H1 (cell line): ENCODE measurements around the gene NAV2. TPM values are rescaled to one million over a fixed set of nuclear protein-coding genes. Genes with fewer than 3 reads are reported as not detected.

ENCODE experiments used
- CTCF ChIA-PET: fragments of 300-600 bp; sonication (Branson Sonifier 250); formaldehyde crosslinking; loops from one replicate; lab custom pipeline; 2021; ENCODE audit not compliant: partially characterized antibody; lab: Charles Lee
- POLR2A ChIA-PET: fragments of 300-600 bp; sonication (Branson Sonifier 250); formaldehyde crosslinking; loops from one replicate; lab custom pipeline; 2021; ENCODE audit warnings: inconsistent platforms; ENCODE audit not compliant: partially characterized antibody; lab: Charles Lee
- DNase-seq, 2 experiments: peaks; one replicate each; pipeline versions ENCODE4 v3.0.0 to v3.0.0-alpha.2; 2010 to 2022; ENCODE audit warnings: low spot score in 2 of 2, low read depth in 1 of 2, mixed read lengths in 1 of 2
- FAIRE-seq: peaks from 2 replicates; lab custom pipeline; 2011; peaks lifted over from hg19 to GRCh38; lab: Jason Lieb, UNC
- H2AFZ ChIP-seq: 2 replicates; pipeline ENCODE4 v1.8.1; 2012; ENCODE audit warnings: low read length, inconsistent platforms
- H2AK5ac ChIP-seq: 2 replicates; pipeline ENCODE4 v1.6.1; 2013; ENCODE audit warnings: low read depth, low read length
- H2BK120ac ChIP-seq: replicated peaks from 2 replicates; pipeline ENCODE3; 2013; ENCODE audit warnings: low read depth, low read length, inconsistent platforms
- H2BK12ac ChIP-seq: 2 replicates; pipeline ENCODE4 v1.6.1; 2013; ENCODE audit warnings: low read depth, low read length
- H2BK15ac ChIP-seq: 2 replicates; pipeline ENCODE4 v1.6.1; 2013; ENCODE audit warnings: low read length
- H2BK20ac ChIP-seq: 2 replicates; pipeline ENCODE4 v1.6.1; 2013; ENCODE audit warnings: low read length
- H2BK5ac ChIP-seq: 2 replicates; pipeline ENCODE4 v1.6.1; 2013; ENCODE audit warnings: low read depth, low read length
- H3K14ac ChIP-seq: 2 replicates; pipeline ENCODE4 v1.6.1; 2013; ENCODE audit warnings: inconsistent platforms; ENCODE audit not compliant: insufficient read length
- H3K18ac ChIP-seq: 2 replicates; pipeline ENCODE4 v1.6.1; 2013; ENCODE audit warnings: low read length; ENCODE audit errors: extremely low read depth
- H3K23ac ChIP-seq: 2 replicates; pipeline ENCODE4 v1.6.1; 2013; ENCODE audit warnings: inconsistent platforms; ENCODE audit not compliant: insufficient read length
- H3K23me2 ChIP-seq: 2 replicates; pipeline ENCODE4 v1.6.1; 2013; ENCODE audit warnings: low read depth, low read length
- H3K27ac ChIP-seq: 2 replicates; pipeline ENCODE4 v1.6.1; 2011; ENCODE audit warnings: low read depth, low read length, inconsistent platforms
- H3K27me3 ChIP-seq, 4 experiments: replicated peaks in 1 of 4; 1 replicate in 1 of 4; 2 replicates in 3 of 4; pipeline versions ENCODE4 v1.6.1 to v1.8.1; 2011 to 2013; ENCODE audit warnings: low read length in 3 of 4, mild to moderate bottlenecking in 3 of 4, inconsistent platforms in 2 of 4, mixed read lengths in 2 of 4, moderate library complexity in 1 of 4; ENCODE audit not compliant: control insufficient read depth in 3 of 4, insufficient read depth in 3 of 4; ENCODE audit errors: extremely low read depth in 1 of 4
- H3K36me3 ChIP-seq, 4 experiments: 2 replicates each; pipeline versions ENCODE4 v1.6.1 to v1.8.1; 2011 to 2013; ENCODE audit warnings: mild to moderate bottlenecking in 4 of 4, low read length in 3 of 4, moderate library complexity in 2 of 4, control low read depth in 1 of 4, inconsistent platforms in 1 of 4; ENCODE audit not compliant: insufficient read depth in 4 of 4, control insufficient read depth in 2 of 4
- H3K4ac ChIP-seq: replicated peaks from 2 replicates; pipeline ENCODE3; 2013; ENCODE audit warnings: low read length, low read depth, mixed read lengths, inconsistent platforms; ENCODE audit not compliant: insufficient read length
- H3K4me1 ChIP-seq, 4 experiments: replicated peaks in 1 of 4; 1 replicate in 1 of 4; 2 replicates in 3 of 4; pipeline versions ENCODE4 v1.6.1 to v1.8.1; 2011 to 2013; ENCODE audit warnings: low read length in 3 of 4, inconsistent platforms in 2 of 4, mixed read lengths in 1 of 4; ENCODE audit not compliant: insufficient read depth in 4 of 4, control insufficient read depth in 3 of 4
- H3K4me2 ChIP-seq, 2 experiments: 2 replicates each; pipeline versions ENCODE4 v1.6.1 to v1.8.1; 2011 to 2013; ENCODE audit warnings: low read depth in 2 of 2, low read length in 2 of 2, control low read depth in 1 of 2, inconsistent platforms in 1 of 2, mild to moderate bottlenecking in 1 of 2; ENCODE audit not compliant: insufficient read depth in 1 of 2
- H3K4me3 ChIP-seq, 4 experiments: fragments of 200-600, 300-600 bp in 1 of 4; sonication (generic), shearing (Covaris generic), sonication (Bioruptor Twin) in 1 of 4; 2 replicates each; pipeline versions ENCODE4 v1.5.1 to v1.8.1; 2011 to 2016; ENCODE audit warnings: low read length in 4 of 4, low read depth in 3 of 4, control low read depth in 2 of 4, inconsistent platforms in 2 of 4, mild to moderate bottlenecking in 2 of 4, mixed read lengths in 1 of 4, moderate library complexity in 1 of 4; ENCODE audit not compliant: insufficient read depth in 2 of 4; ENCODE audit errors: extremely low read depth in 1 of 4
- H3K56ac ChIP-seq: replicated peaks from 2 replicates; pipeline ENCODE3; 2013; ENCODE audit warnings: low read depth, mild to moderate bottlenecking, mixed read lengths, low read length, inconsistent platforms; ENCODE audit not compliant: insufficient read length
- H3K79me1 ChIP-seq: 2 replicates; pipeline ENCODE4 v1.6.1; 2013; ENCODE audit warnings: low read depth, low read length, control low read depth
- H3K79me2 ChIP-seq, 2 experiments: 2 replicates each; pipeline versions ENCODE4 v1.6.1 to v1.8.1; 2012 to 2013; ENCODE audit warnings: low read length in 2 of 2, mild to moderate bottlenecking in 2 of 2, inconsistent platforms in 1 of 2; ENCODE audit not compliant: insufficient read depth in 2 of 2, control insufficient read depth in 1 of 2
- H3K9ac ChIP-seq, 4 experiments: replicated peaks in 1 of 4; 1 replicate in 1 of 4; 2 replicates in 3 of 4; pipeline versions ENCODE4 v1.6.1 to v1.8.1; 2011 to 2013; ENCODE audit warnings: low read depth in 3 of 4, low read length in 3 of 4, control low read depth in 2 of 4, mild to moderate bottlenecking in 2 of 4, moderate library complexity in 2 of 4, inconsistent platforms in 1 of 4; ENCODE audit errors: extremely low read depth in 1 of 4
- H3K9me3 ChIP-seq, 2 experiments: 2 replicates each; pipeline versions ENCODE4 v1.6.1 to v1.8.1; 2012 to 2013; ENCODE audit warnings: mild to moderate bottlenecking in 2 of 2, moderate library complexity in 2 of 2, control low read depth in 1 of 2, inconsistent platforms in 1 of 2, low read depth in 1 of 2, low read length in 1 of 2, mixed read lengths in 1 of 2; ENCODE audit not compliant: insufficient read depth in 2 of 2
- H4K20me1 ChIP-seq, 2 experiments: replicated peaks in 1 of 2; 2 replicates each; pipeline versions ENCODE3 to v1.8.1; 2011 to 2013; ENCODE audit warnings: inconsistent platforms in 2 of 2, low read length in 2 of 2, mild to moderate bottlenecking in 1 of 2; ENCODE audit not compliant: insufficient read depth in 2 of 2, control insufficient read depth in 1 of 2
- H4K5ac ChIP-seq: 2 replicates; pipeline ENCODE4 v1.6.1; 2013; ENCODE audit warnings: low read length, low read depth, mixed read lengths, inconsistent platforms; ENCODE audit not compliant: insufficient read length
- H4K8ac ChIP-seq: 2 replicates; pipeline ENCODE4 v1.8.0; 2013; ENCODE audit warnings: mild to moderate bottlenecking, moderate library complexity, low read length, inconsistent platforms; ENCODE audit not compliant: insufficient read depth; ENCODE audit errors: extremely low read depth
- H4K91ac ChIP-seq: replicated peaks from 2 replicates; pipeline ENCODE3; 2013; ENCODE audit warnings: low read length, mixed read lengths, inconsistent platforms; ENCODE audit not compliant: insufficient read length
- KDM4A ChIP-seq: IDR thresholded peaks from one replicate; pipeline ENCODE4 v1.7.1; 2012; ENCODE audit warnings: low read depth, mild to moderate bottlenecking, moderate library complexity, low read length, inconsistent platforms; ENCODE audit not compliant: severe bottlenecking
- NANOG ChIP-seq: IDR thresholded peaks from 2 replicates; pipeline ENCODE4 v1.6.1; 2011; ENCODE audit warnings: low read length, low read depth, mild to moderate bottlenecking, inconsistent platforms; ENCODE audit not compliant: insufficient read depth, poor library complexity, severe bottlenecking
- POU5F1 ChIP-seq: IDR thresholded peaks from 2 replicates; pipeline ENCODE4 v1.6.1; 2011; ENCODE audit warnings: low read depth, mild to moderate bottlenecking, low read length, moderate library complexity
- WGBS, 2 experiments: shearing (Covaris generic) in 1 of 2; methylation state at CpG; one replicate each; pipeline versions ENCODE4 v1.1.6 to v1.1.7; 2013 to 2015; ENCODE audit warnings: low lambda C conversion rate in 2 of 2, mixed read lengths in 2 of 2, inconsistent platforms in 1 of 2, low coverage in 1 of 2, missing lambda C conversion rate in 1 of 2; ENCODE audit not compliant: insufficient replicate concordance in 2 of 2, insufficient coverage in 1 of 2, insufficient read length in 1 of 2; ENCODE audit errors: extremely low coverage in 1 of 2, missing lambda C conversion rate in 1 of 2; 5-methylcytosine and 5-hydroxymethylcytosine counted together
- polyA plus RNA-seq, 7 experiments: library from polyadenylated mRNA; depleted of rRNA in 3 of 7; stranded (reverse) in 5 of 7; unstranded in 2 of 7; fragments of >200 nt in 5 of 7; fragments of 200-250 nt in 2 of 7; gene quantifications; 1 replicate in 5 of 7; 2 replicates in 1 of 7; 4 replicates in 1 of 7; pipeline versions ENCODE4 v1.2.1 to v1.2.3, GENCODE V29; 2011 to 2013; ENCODE audit warnings: missing spikeins in 2 of 7, mixed read lengths in 2 of 7
- total RNA-seq: library from RNA; stranded (reverse); fragmentation: NEBNext Ultra II Directional; extraction: Animal tissue kit (Norgen Biotek cat#: 25700); gene quantifications from 2 replicates; pipeline ENCODE4 v1.2.1, GENCODE V29; 2021

The NAV2 gene
- total and polyA plus RNA-seq, 2 of the 8 experiments (the other 6 are each of a cell fraction or from before 2014, with no cell fraction given): 35.6 to 73.6 TPM

- WGBS, 2 experiments: 85 to 100% methylated on average over 1 to 7 of the region's 7 CpGs
These were observed 262.9 kb downstream of the NAV2 start for GRCh38 chr11:19975414-19975990.

More at GRCh38 chr11:19975414-19975990, 262.9 kb downstream of the NAV2 start:
- Histone ChIP-seq H2BK5ac (no peak overlapping the region), H3K9me3 (no peaks in the 10 kb centered on the region), H3K4ac (no peak overlapping the region), H3K36me3 (peaks cover 0 to 3% (median 0%) of the 10 kb centered on the region in 4 experiments; a peak in 3 of 8 replicates), H3K27ac (no peak overlapping the region), H3K14ac (no peak overlapping the region), H4K91ac (no peak overlapping the region), H2BK120ac (no peak overlapping the region), H2BK12ac (no peak overlapping the region), H3K27me3 (no peaks in the 10 kb centered on the region), H3K4me3 (no peak overlapping the region), H3K23ac (no peak overlapping the region), H3K23me2 (no peaks in the 10 kb centered on the region), H4K5ac (no peak overlapping the region), H4K20me1 (peaks cover 2 to 4% of the 10 kb centered on the region in 2 experiments), H3K79me1 (no peaks in the 10 kb centered on the region; the same call in 1 of the 2 replicates), H3K56ac (no peak overlapping the region), H2BK15ac (no peak overlapping the region), H3K79me2 (peaks cover 0 to 7% of the 10 kb centered on the region in 2 experiments; a peak in 1 of 4 replicates), H2BK20ac (no peak overlapping the region), H3K4me1 (no peaks in the 10 kb centered on the region; a peak in 1 of 7 replicates), H2AFZ (no peak overlapping the region), H3K4me2 (no peak overlapping the region), H2AK5ac (no peak overlapping the region), H3K9ac (no peak overlapping the region), H4K8ac (no peak overlapping the region), H3K18ac (no peak overlapping the region)
- DNase-seq (no peak), FAIRE-seq (no peak)
- TF ChIP-seq KDM4A: no peak
- no peak for TF ChIP-seq POU5F1
- no peak for TF ChIP-seq NANOG
- CTCF ChIA-PET: interaction anchor here (0.7 to 1.6 kb wide), 3 partner anchors 20 to 74 kb away, joined by 3 to 4 read pairs (median 3); no protein-coding TSS in a partner anchor
- POLR2A ChIA-PET: no interaction called here
